SH-SY5Y (cell line): ENCODE measurements around the gene GORAB.

Experiments used
- GATA2 ChIP-seq: IDR thresholded peaks from 2 replicates; pipeline ENCODE4 v1.6.1; 2011; ENCODE audit warnings: mild to moderate bottlenecking, low read depth, low read length
- GATA3 ChIP-seq: IDR thresholded peaks from 2 replicates; pipeline ENCODE4 v1.6.1; 2011; ENCODE audit warnings: low read depth, mild to moderate bottlenecking, low read length, moderate library complexity

GORAB gene

DNA sequence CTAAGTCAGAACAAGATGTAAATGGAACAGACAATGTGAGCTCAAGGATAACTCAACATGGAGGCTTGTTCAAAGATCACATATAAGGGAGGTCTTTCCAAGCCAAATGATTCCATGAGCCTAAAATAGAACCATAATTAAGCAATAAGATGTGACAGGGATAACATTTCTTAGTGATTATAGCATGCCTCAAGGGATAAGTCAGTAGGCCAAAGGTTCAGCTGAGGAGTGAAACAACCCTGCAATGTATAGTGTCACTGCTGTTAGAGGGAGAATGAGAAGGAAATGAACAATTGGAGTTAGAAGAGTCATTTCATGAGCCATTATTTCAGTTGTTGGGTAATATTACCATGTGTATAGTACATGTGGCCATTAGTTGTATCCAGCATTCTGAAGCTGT, 25.0 kb downstream of the GORAB start:
- TF ChIP-seq GATA3 (no peak), GATA2 (no peak)

- TF ChIP-seq GATA2 (no peak), GATA3 (no peak)
These were observed 26.8 kb downstream of the GORAB start for GRCh38 chr1:170558731-170559130.

DNA sequence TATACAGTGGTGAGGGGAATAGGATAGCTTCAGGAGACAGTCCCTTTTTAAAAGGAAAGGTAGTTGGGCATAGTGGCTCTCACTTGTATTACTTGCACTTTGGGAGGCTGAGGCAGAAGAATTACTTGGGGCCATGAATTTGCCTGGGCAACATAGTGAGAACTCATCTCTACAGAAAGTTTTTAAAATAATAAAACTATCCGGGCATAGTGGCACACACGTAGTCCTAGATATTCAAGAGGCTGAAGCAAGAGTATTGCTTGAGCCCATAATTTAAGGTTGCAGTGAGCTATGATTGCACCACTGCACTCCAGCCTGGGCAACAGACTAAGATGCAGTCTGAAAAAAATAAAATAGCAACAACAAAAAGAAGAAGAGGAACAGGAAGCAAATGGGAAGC, 27.2 kb downstream of the GORAB start:
- TF ChIP-seq GATA2 (no peak), GATA3 (no peak)

DNA sequence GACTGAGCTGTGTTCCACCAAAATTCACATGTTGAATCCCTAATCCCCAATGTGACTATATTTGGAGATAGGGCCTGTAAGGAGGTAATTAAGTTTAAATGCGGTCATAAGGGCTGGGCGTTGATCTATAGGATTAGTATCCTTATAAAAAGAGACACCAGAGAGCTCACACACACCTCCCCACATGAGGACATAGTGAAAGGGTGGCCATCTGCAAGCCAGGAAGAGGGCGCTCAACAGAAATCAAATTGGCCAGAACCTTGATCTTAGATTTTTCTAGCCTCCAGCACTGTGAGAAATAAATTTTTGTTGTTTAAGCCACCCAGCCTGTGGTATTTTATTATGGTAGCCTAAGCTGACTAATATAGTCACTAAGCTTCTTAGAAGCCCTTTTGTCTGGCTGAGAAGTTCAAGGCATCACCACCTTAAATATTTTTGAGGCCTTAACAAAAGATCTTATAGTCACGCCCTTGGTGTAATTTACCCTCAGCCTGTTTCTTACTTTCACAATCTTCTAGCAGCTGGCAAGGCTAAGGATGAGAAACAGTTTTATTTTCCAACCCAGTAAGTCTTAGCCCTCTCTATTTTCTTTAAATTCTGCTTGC, 28.8 kb downstream of the GORAB start:
- no peak for TF ChIP-seq GATA3
- TF ChIP-seq GATA2 = no peak

DNA sequence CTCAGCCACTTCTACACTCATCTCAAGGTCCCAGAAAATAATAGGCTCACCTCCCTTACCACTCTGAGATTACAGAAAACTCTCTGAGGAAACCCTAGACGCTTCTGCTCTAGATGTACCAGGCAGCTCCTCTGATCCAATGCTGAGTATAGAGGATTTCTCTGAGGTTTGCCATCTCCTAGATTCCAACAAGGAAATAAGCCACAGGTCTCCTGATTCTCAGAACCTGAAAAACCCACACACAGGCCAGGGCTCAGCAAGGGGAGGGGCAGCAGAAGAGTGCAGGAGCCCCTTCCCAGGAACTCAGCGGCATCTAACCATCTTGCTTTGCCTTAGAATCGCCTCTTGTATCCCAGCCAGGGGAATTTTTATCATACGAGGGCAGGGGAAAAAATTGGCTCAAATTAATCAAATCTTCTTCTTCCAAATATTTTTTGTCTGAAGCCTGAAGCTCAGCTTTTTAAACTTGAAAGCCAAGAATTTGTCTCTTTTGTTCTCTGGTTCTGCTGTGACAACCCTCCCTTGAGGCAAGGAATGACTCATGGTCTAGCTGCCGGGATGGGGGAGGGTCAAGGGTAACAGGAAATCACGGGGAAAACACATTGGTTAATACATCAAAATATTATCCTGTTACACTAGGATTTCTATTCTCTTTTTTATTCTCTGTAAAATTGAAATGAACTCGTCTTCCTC, 30.8 kb downstream of the GORAB start:
- TF ChIP-seq GATA2 = no peak
- no peak for TF ChIP-seq GATA3

GRCh38 chr1:170567214-170567613, 35.2 kb downstream of the GORAB start:
- TF ChIP-seq GATA2 (no peak), GATA3 (no peak)

DNA sequence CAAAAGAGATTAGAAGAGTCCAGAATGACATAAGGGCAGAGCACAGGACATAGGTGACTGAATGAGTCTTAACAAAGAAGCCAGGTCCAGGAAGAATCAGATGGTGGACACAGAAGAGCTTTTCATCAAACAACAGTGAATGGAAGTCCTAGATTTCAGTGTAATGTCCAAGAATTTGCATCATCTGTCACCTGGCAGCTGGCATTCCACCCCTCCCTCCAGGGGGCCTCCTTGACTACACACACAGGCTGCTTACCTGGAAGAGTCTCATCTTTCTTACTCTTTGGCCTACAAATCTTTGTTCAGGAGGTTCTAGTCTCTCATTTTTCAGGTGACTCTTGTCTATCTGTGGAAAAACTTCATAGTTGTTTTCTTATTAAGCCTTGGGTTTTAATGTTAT, 36.2 kb downstream of the GORAB start:
- no peak for TF ChIP-seq GATA3
- TF ChIP-seq GATA2 = no peak

DNA sequence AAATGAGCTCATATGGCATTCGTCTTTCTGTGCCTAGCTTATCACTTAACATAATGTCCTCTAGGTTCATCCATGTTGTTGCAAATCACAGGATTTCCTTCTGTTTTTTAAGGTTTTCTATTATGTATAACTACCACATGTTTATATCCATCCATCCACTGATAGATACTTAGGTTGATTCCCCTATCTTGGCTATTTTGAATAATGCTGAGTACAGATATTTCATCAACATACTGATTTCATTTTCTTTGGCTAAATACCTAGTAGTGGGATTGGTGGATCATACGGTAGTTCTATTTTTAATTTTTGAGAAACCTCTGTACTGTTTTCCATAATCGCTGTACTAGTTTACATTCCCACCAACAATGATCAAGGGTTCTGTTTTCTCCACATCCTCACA, 45.0 kb downstream of the GORAB start:
- no peak for TF ChIP-seq GATA3
- TF ChIP-seq GATA2 = no peak

GRCh38 chr1:170578359-170578758, 46.4 kb downstream of the GORAB start:
- TF ChIP-seq GATA2 (no peak), GATA3 (no peak)

GRCh38 chr1:170580636-170581440, 48.9 kb downstream of the GORAB start:
- TF ChIP-seq GATA3 (no peak), GATA2 (no peak)

DNA sequence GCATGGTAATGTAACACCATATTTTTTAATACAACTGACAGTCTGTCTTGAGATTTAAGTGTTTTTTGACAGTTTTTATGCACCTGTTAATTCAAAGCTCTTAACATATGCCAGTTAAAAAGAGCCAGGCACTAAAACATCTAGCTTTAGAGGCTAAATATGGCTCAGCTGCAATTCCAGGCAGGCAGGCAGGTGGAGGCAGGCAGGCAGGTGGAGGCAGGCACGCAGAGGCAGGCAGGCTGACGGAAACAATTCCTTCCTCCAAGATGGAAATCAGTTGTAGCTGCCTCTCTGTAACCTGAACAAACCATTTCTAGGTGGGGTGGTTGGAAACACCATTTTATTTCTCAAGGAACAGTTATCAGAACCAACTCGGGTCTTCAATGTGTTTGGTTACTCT, 51.2 kb downstream of the GORAB start:
- TF ChIP-seq GATA3 (no peak), GATA2 (no peak)

DNA sequence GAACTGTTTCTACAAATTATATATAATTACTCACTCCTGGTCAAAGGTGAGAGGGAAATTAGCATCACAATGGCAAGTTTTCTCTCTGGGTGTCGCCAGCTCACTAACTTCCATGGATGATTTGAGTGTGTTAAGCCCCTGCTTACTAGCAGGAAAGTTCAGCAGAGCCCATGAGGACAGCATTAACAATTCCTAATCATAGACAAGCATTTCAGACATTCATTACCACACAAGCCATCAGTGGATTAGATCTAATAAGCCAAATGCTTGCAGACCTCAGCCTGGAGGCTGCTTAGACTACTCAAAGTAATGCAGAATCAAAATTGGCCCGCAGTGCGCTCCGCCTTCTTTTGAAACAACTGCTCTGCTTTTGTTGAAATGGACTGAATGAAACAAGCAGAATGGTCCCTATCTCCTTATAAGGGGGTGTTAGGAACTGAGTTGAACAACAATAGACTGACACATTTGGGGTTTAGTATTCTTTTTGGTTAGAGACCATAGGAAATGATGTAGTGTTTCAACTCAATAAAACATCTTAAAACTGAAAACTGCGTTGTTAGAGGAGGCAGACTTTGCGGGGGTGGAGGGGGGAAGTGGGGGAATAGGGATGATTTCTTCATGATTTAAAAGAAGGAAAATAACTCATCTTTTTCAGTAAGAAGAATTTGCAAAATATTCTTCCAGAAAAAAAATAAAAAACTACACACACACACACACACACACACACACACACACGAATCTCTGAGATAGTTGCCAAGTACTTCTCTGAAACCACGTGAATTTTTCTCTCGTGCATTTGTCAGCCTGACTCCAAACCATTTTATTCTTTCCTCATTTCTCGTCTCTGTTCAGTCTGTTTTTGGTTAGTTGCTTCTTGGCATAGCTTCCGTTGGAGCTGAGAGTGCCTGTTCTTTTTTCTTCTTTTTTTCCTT, 54.6 kb downstream of the GORAB start:
- TF ChIP-seq GATA2 = no peak
- TF ChIP-seq GATA3 = no peak

- TF ChIP-seq GATA3 (no peak), GATA2 (no peak)
These were observed 55.3 kb downstream of the GORAB start for GRCh38 chr1:170587253-170587593.

DNA sequence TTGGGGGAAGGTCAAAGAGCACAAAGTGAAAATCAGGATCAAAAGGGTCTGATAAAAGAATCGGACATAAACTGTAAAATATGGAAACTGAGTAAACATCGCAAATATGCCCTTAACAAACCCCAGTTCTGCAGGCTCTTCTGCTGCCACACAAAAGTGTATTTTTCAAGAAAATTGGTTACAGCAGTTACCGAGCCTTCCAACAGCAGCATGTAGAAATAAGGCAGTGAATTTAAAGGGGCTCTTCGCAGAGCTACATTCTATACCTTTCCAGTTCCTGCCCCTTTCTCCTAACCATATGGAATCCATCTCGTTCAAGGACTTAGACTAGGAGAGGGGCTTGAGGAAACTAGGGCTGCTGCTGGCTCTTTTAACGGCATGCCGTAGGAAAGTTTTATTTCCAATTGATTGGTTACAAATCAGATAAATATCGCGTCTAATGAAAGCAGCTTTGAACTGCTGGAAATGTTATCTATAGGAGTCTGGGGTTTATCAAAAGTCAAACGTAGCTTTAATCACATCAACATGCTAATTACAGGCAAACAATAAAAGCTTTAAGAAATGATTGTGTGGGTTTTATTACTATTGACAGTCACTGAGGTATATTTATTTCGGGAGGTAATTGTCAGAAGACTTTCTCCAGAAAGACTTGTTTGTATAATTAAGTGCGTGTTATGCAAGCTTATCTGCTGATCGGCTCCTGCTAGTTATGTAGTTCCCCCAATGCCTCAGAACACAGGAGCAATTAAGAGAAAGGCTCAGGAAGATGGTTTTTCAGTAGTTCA, 59.1 kb downstream of the GORAB start:
- TF ChIP-seq GATA3 (peak; percentile 54; the same call in 1 of the 2 replicates), GATA2 (0 out of 2 replicates have a peak, but pooled peaks have one; percentile 9)
